ENCODE results near the gene KPNB1.

DNA sequence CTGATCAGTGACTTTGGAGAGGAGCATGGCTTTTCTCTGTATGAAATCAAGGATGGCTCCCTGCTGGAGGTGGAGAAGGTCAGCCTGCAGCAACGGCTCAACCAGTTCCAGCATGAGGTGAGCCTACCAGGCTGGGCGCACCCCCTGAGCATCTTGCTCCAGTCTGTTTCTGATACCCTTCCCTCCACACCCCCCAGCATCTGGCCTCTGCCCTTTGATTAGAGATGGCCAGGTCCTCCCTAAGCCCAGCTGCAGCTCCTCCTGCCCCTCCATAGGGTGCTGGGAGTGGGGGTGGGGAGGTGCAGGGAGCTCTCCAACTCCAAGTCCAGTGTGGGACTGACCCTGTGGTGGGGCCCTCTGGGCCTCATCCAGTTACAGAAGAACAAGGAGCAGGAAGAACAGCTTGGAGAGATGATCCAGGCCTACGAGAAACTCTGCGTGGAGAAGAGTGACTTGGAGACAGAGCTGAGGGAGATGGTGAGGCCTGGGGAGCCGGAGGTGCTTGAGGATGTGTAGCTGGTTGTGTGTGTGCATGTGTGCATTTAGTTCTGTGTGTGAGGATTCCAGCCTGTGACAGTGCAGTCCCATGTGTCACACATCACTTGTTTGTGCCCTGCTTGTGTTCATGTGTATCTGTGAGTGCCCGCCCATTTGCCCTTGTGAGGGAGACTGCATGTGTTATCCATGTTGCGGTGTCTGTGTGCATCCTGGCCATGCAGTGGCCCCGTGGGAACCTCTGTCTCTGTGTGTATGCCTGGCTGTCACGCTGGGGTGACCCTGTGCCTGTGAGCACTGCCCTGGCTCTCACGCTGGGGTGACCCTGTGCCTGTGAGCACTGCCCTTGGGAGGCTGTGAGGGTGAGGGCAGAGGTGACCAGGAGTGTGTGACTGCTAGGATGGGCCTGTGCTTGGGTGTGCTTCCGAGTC is 47.3 kb downstream of the KPNB1 start:
- TF ChIP-seq, protein P1, sequence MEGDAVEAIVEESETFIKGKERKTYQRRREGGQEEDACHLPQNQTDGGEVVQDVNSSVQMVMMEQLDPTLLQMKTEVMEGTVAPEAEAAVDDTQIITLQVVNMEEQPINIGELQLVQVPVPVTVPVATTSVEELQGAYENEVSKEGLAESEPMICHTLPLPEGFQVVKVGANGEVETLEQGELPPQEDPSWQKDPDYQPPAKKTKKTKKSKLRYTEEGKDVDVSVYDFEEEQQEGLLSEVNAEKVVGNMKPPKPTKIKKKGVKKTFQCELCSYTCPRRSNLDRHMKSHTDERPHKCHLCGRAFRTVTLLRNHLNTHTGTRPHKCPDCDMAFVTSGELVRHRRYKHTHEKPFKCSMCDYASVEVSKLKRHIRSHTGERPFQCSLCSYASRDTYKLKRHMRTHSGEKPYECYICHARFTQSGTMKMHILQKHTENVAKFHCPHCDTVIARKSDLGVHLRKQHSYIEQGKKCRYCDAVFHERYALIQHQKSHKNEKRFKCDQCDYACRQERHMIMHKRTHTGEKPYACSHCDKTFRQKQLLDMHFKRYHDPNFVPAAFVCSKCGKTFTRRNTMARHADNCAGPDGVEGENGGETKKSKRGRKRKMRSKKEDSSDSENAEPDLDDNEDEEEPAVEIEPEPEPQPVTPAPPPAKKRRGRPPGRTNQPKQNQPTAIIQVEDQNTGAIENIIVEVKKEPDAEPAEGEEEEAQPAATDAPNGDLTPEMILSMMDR (IDR thresholded peaks at IDR 0.05; ENCODE audit: poor library complexity, severe bottlenecking): no peak
- TF ChIP-seq EZH2 (IDR thresholded peaks at IDR 0.05; ENCODE audit: borderline replicate concordance, insufficient read depth, low read length, poor library complexity, severe bottlenecking) (no peak), SMC3 (conservative IDR thresholded peaks at IDR 0.05; ENCODE audit: poor library complexity) (no peak), RAD21 (conservative IDR thresholded peaks at IDR 0.05) (no peak), POLR2AphosphoS5 (IDR thresholded peaks at IDR 0.05) (no peak), EP300 (conservative IDR thresholded peaks at IDR 0.05; ENCODE audit: poor library complexity, severe bottlenecking) (no peak)
